HG03064 (cell line): ENCODE results near the gene TUBGCP3.

ENCODE experiments used
- ATAC-seq: cut with Tn5 transposase; IDR thresholded peaks from one replicate; pipeline ENCODE4 v1.9.1; 2021; ENCODE audit warnings: low read depth; ENCODE audit not compliant: unreplicated experiment

The TUBGCP3 gene

GRCh38 chr13:112457081-112457480, 130.9 kb downstream of the TUBGCP3 start:
- ATAC-seq, result no peak

- no peak for ATAC-seq
Observed at GRCh38 chr13:112456138-112457056, 131.6 kb downstream of the TUBGCP3 start.

GRCh38 chr13:112455476-112456059, 132.4 kb downstream of the TUBGCP3 start:
- ATAC-seq, result no peak

DNA sequence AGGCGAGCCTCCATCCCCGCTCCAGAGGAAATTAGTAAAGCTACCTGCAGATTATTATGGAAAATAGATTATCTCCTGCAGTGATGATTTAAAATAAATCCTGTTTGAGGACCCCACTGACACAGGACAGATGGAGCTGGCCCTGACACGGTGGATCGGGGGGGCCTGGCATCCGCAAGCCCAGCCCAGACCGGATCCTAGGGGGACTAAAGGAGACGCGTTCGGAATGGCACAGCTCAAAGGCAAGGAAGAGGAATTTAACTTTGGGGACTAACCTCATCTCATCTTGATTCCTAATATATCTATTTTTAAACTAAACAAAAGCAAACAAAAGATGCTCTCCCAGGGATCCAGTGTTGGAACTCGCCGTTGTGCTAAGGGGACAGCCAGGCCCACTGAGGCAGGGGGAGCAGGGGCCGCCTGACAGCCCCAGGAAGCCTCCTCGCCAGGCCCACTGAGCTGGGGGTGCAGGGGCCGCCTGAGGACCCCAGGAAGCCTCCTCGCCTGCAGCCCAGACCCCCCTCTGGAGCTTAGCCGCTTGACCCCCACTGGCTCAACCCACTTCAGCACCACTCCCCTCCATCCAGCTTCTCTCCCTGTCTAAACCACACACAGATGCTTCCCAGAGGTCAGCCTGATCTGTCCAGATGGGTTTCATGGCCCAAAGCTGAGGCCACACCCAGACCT, 133.2 kb downstream of the TUBGCP3 start:
- ATAC-seq, result no peak

DNA sequence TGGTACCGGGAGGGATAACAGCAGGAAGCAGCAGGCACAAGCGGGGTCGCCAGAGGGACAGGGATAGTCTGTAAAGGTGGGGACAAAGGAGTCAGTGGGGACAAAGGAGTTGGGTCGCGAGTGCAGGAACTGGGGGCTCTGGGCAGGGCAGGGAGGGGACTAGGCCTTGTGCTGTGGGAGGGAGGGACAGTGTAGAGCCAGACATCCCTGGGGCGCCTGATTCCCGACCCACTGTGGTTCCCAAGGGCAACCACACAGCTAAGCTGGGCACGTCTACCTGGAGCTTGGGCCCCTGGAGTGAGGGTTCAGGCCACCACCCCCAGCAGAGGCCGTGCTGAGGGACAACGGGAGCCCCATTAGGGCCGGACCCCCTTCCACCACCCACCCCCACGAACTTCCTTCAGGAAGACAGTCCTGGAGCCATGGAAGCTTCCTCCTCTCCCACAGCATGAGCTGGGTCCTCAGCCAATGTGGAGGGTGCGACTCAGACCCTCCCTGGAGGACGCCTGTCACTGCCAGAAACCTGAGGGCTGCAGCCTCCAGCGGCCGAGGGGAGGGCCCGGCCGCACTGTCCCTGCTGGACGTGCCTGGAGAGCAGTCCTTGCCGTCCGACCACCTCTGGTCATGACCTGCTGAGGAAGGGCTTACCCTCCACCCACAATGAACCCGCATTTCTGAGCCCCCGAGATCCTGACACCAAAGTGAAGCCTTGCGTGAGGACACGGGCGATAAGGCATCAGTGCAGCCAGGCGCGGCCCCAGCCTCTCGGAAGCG, 133.9 kb downstream of the TUBGCP3 start:
- ATAC-seq, result no peak

DNA sequence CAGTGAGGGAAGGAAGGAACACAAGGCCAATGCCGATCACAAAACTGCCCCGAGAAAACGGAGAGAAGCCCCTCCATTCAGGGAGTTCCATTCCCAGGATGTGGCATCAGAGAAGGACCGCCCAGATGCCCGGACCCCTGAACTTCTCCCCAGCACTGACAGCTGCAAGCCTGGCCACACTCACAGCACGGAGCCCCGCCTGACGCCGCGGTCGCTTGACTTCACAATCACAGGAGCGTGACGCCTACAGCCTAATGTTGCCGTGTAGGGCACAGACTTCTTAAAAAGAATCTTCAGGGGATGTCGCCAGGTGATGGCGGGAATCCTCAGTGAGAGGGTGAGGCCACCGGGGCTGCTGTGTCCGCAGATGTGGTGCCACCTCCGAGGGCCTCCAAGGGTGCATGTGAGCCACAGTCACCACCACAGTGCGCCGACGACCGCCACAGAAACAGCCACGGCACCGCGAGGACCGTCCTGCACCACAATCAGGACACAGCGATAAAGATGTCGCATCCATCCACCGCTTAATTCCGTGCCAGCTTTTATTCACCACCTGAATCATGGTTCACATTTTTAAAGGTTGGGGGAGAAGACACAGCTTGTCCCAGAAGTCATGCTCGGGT, 134.6 kb downstream of the TUBGCP3 start:
- ATAC-seq, result no peak

GRCh38 chr13:112452380-112453206, 135.4 kb downstream of the TUBGCP3 start:
- ATAC-seq, result no peak

- no peak for ATAC-seq
Observed at GRCh38 chr13:112451512-112452379, 136.2 kb downstream of the TUBGCP3 start.

DNA sequence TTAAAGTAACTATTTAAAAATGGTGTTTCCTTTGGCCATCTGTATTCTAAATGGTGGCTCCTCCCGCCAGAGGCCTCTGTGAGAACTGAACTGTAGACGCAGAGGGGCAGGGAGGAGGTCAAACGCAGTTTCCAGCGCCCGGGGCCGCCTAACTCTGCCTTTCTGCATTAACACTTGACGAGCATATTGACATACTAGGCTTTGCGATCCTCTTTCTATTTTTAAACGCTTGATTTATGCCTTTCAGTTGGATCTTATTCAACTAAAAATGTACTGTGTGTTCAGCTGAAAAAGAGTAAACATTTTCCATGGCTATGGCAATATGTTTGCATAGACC, 137.1 kb downstream of the TUBGCP3 start:
- no peak for ATAC-seq

DNA sequence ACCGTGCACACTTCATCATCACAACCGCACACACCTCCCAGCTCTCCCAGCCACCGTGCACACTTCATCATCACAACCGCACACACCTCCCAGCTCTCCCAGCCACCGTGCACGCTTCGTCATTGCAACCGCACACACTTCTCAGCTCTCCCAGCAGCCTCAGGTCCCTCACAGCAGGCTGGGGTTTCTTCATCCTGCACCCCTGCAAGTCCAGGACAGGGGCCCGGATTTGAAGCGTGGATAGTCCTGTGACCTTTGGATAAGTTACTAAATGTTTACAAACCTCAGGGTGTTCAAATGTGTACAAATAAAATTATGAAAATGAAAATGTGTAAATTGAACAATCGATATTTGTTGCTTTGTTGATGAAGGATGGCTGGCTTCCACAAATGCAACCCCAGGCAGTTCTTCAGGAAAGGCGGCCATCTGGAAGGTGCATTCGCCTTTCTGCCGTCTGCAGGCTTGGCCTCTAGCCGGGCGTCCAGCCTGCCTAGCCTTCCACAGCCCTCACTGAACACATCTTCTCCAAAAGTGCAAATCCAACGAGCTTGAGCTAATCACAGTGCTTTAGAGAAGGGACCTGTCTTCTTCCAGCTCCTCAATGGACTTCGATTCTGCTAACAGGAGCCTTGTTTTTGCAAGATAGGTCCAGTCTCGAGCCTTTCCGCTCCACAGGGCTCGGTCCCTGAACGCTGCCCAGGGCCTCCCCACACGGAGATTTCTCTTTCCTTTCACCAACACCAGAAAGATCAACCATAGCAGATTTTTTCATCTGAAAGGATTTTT, 137.6 kb downstream of the TUBGCP3 start:
- ATAC-seq, result no peak

GRCh38 chr13:112449545-112449930, 138.4 kb downstream of the TUBGCP3 start:
- ATAC-seq, result no peak

- no peak for ATAC-seq
Observed at GRCh38 chr13:112448621-112449544, 139.1 kb downstream of the TUBGCP3 start.

DNA sequence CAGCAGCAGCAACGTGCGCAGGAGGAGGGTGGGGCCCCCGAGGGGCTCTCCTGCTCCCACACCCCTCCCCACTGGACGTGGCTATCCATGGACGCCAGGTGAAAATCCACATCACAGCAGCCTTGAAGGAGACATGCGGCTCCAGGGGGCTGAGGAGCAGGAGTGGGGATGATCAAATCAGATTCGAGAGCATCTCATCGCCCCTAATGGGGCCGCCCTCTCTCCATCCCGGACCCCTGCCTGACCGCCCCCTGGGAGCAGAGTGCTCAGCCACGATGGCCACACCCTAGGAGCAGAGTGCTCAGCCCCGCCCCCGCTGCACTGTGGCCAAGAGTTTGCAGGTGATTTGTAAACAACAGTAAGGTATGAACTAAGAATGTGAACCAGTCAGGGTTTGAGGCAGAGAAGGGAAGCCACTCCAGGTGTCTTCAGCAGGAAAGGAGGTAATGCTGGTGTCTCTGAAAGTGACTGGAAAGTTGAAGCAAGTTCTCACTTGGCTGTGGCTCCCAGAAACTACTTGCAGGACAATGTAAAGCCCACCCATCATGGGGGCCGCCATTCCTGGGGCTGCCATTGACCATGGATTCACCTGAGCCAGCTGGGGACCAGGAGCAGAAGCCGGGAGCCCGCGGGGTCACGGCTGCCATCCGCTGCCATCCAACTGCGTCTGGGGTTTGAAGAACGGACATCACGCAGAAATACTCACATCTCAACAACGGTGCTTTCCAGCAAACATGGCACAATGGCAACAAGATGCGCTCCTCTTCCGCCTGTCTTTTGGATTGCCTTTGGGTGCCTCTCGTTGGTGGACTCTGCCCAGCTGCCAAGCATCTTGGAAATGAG, 140.0 kb downstream of the TUBGCP3 start:
- no peak for ATAC-seq

DNA sequence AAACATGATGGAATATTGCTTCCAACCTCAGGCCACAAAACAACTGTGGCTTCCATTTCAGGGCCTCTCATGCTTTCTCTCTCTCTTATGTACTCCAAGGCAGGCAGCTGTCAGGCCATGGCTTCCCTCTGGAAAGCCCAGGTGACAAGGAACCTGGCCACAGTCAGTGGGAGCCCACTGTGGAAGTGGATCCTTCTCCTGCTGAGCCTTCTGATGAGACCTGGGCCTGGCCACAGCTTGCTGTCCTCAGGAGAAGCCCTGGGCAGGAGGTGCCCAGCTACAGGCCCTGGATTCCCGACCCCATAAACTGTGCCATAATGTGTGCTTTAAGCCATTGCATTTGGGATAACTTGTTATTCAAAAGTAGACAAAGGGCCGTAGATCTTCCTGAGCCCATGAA, 140.6 kb downstream of the TUBGCP3 start:
- ATAC-seq, result no peak

DNA sequence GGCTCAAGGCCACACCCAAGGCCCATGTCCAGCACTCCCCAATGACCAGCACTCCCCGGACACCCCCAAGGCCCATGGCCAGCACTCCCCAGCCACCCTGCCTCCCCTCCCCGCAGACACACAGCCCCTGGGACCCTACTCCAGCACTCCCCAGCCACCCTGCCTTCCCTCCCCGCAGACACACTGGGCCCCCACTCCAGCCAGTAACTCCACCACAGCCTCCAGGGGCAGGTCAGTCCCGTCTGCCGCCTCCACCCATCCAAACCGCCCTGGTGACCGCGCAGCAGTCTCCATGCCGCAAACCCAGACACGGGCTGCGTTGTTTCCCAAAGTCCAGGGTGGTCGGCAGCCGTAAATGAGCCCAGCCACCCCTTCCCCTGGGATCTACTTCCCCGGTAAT, 141.1 kb downstream of the TUBGCP3 start:
- no peak for ATAC-seq

- no peak for ATAC-seq
Observed at GRCh38 chr13:112446347-112446861, 141.5 kb downstream of the TUBGCP3 start.
